Spleen (tissue), 7 donors: ENCODE measurements around the gene GNG13.

Experiments used
- CTCF ChIP-seq, 11 experiments: fragments of 200-600 bp in 7 of 11; fragments of 450-650 bp in 4 of 11; sonication (generic) in 4 of 11; IDR thresholded peaks in 8 of 11; conservative IDR thresholded peaks in 3 of 11; 1 replicate in 7 of 11; 2 replicates in 4 of 11; pipeline versions ENCODE4 v1.4.0 to v1.8.0; 2016 to 2021; ENCODE audit warnings: antibody characterized with exemption in 11 of 11, inconsistent platforms in 4 of 11, mild to moderate bottlenecking in 1 of 11
- POLR2AphosphoS5 ChIP-seq, 3 donors: sonication (generic); formaldehyde crosslinking; IDR thresholded peaks; one replicate each; pipeline ENCODE4 v1.5.1; 2017; ENCODE audit warnings: antibody characterized with exemption in 3 of 3
- donor health status: DM: no; HTN: no; CAD: no; lungs with moderate emphysema.
- donor health status: DM: no; HTN: no; CAD: no.
- donor health status: DM: no; HTN: no; CAD: no.

DNA sequence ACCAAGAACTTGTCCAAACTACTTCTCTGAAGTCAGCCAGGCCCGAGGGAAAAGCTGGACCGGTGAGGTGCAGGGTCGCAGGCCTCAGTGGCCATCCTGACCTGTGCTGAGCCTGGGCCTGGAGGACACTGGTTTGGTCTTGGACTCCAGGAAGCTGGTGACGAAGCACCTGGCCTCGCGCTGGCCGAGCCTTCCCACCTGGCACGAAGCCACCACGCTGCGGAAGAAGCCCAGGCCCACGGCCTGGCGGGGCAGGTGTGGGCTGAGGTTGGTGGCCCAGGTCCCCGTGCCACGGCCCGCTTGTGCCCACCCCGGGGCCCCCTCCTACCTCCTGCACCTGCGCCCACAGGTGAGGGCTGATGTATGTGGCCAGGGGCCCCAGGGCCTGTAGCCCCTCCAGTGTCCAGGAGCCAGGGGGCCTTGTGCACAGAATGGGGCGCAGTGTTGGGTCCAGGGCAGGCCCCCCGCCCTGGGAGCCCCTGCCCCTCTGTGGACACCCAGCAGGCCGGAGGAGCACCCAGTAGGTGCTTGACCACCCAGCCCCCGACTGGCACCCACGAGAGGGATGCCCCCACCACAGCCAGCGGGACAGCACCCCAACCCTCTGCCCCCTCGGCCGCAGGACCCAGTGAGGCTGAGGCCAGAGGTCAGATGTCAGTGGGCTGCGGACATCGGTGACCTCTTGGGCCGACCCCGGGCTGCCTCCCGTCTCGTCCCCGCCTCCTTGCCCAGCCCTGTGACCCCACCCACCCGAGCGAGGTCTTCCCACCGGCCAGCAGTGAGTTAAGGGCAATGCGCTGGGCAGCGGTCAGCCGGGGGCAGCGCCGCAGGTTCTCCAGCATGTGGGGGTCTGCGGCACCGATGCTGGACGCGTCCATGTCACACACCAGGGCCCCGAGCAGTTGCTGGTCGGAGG is 26.2 kb downstream of the GNG13 start:
- no peak for TF ChIP-seq CTCF (IDR thresholded peaks at IDR 0.05 in 8 of 11, conservative IDR thresholded peaks at IDR 0.05 in 3 of 11)
- no peak for TF ChIP-seq POLR2AphosphoS5 (IDR thresholded peaks at IDR 0.05)
